ENCODE measurements around the gene TMX3. TPM values are rescaled to one million over a fixed set of nuclear protein-coding genes. Genes with fewer than 3 reads are reported as not detected.

The TMX3 gene
- total RNA-seq, 1 experiment from 2014 or later, result 39.5 TPM

DNA sequence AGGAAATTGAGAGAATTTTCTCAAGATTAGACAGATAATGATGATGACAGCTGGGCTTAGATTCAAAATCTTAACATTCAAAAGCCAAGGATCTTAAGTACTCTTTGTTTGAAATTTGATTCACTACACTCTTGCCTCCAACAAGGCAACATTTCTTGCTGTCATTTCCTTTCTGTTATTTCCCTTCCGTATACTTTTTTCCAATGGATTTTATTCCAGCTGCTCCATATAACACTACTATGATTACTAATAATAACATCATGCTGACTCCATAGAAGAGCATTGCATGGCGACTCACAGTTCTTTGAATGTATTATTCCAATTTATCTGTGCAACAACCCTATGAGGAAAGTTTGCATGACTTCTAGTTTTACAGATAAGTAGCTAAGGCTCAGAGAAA is 49.1 kb upstream of the TMX3 start:
- no CpG with 5 or more reads among the region's 2 CpGs for WGBS (ENCODE audit: extremely low coverage, insufficient read length, low lambda C conversion rate)
- Histone ChIP-seq H2BK5ac (ENCODE audit: insufficient read length, low read length) (no peak overlapping the region), H2BK20ac (ENCODE audit: low read depth, low read length, poor library complexity, severe bottlenecking) (no peak overlapping the region), H2BK120ac (ENCODE audit: low read depth, low read length, poor library complexity, severe bottlenecking) (no peak overlapping the region), H3K27me3 (ENCODE audit: insufficient read depth, low read length) (no peaks in the 10 kb centered on the region), H3K14ac (ENCODE audit: insufficient read depth, low read length) (no peak overlapping the region), H4K91ac (ENCODE audit: insufficient read length, low read depth, low read length) (no peak overlapping the region), H3K23ac (ENCODE audit: insufficient read length, low read depth, low read length) (no peak overlapping the region), H2AK5ac (ENCODE audit: insufficient read length, low read length) (no peak overlapping the region), H3K79me1 (ENCODE audit: insufficient read depth, low read depth, low read length, poor library complexity, severe bottlenecking) (no peaks in the 10 kb centered on the region), H3K4ac (ENCODE audit: low read depth, low read length) (no peak overlapping the region), H3K9me3 (ENCODE audit: control insufficient read depth, low read depth, low read length) (no peaks in the 10 kb centered on the region), H2AFZ (ENCODE audit: low read length) (no peak overlapping the region), H3K27ac (ENCODE audit: insufficient read length, low read depth, low read length) (no peak overlapping the region), H4K5ac (ENCODE audit: insufficient read length, low read depth, low read length) (no peak overlapping the region), H2BK12ac (ENCODE audit: insufficient read length, low read depth, low read length) (no peak overlapping the region), H3T11ph (ENCODE audit: low read length) (no peak overlapping the region), H3K56ac (ENCODE audit: insufficient read length, low read depth, low read length) (no peak overlapping the region), H2BK15ac (ENCODE audit: low read depth, low read length) (no peak overlapping the region), H3K4me1 (ENCODE audit: insufficient read depth, low read length) (no peaks in the 10 kb centered on the region), H3K9ac (ENCODE audit: extremely low read depth, insufficient read length, low read length) (no peak overlapping the region), H3K4me2 (ENCODE audit: insufficient read depth, insufficient read length, low read length) (no peak overlapping the region), H3K23me2 (ENCODE audit: insufficient read length, low read depth, low read length, poor library complexity, severe bottlenecking) (no peaks in the 10 kb centered on the region), H3K79me2 (ENCODE audit: insufficient read depth, low read length) (no peaks in the 10 kb centered on the region), H3K18ac (ENCODE audit: insufficient read length, low read depth, low read length) (no peak overlapping the region), H4K20me1 (ENCODE audit: control insufficient read depth, insufficient read depth, insufficient read length) (no peaks in the 10 kb centered on the region), H4K8ac (replicated peaks; ENCODE audit: insufficient read length, low read depth, low read length) (no peak overlapping the region)
- H3K27ac Mint-ChIP-seq, result no peak overlapping the region
- peaks cover 4 to 5% of the 10 kb centered on the region in 2 experiments; a peak in 4 of 5 replicates for H3K9me3 Mint-ChIP-seq
- H3K36me3 Mint-ChIP-seq (ENCODE audit: insufficient read depth in 1 of 3, low read depth in 3 of 3), result peaks cover 0 to 5% (median 2%) of the 10 kb centered on the region in 3 experiments; a peak in 2 of 7 replicates
- DNase-seq, result no peak
- TF ChIP-seq, protein P1, sequence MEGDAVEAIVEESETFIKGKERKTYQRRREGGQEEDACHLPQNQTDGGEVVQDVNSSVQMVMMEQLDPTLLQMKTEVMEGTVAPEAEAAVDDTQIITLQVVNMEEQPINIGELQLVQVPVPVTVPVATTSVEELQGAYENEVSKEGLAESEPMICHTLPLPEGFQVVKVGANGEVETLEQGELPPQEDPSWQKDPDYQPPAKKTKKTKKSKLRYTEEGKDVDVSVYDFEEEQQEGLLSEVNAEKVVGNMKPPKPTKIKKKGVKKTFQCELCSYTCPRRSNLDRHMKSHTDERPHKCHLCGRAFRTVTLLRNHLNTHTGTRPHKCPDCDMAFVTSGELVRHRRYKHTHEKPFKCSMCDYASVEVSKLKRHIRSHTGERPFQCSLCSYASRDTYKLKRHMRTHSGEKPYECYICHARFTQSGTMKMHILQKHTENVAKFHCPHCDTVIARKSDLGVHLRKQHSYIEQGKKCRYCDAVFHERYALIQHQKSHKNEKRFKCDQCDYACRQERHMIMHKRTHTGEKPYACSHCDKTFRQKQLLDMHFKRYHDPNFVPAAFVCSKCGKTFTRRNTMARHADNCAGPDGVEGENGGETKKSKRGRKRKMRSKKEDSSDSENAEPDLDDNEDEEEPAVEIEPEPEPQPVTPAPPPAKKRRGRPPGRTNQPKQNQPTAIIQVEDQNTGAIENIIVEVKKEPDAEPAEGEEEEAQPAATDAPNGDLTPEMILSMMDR (conservative IDR thresholded peaks at IDR 0.05), result no peak
- H3K4me3 Mint-ChIP-seq, result no peak overlapping the region
- H3K4me1 Mint-ChIP-seq, result no peaks in the 10 kb centered on the region
- H3K27me3 Mint-ChIP-seq (ENCODE audit: low read depth), result no peaks in the 10 kb centered on the region
